Breast epithelium (tissue), 4 donors: ENCODE data around the gene NEK11. TPM values are rescaled to one million over a fixed set of nuclear protein-coding genes. Genes with fewer than 3 reads are reported as not detected.

Experiments
- DNase-seq, 2 donors: peaks; one replicate each; pipeline ENCODE4 v3.0.0-alpha.2; 2019; ENCODE audit warnings: low spot score in 2 of 2
- H3K27ac ChIP-seq, 2 donors: fragments of 200-600 bp; sonication (generic) in 1 of 2; one replicate each; pipeline ENCODE4 v1.5.1; 2016 to 2019; ENCODE audit warnings: mild to moderate bottlenecking in 1 of 2
- H3K27me3 ChIP-seq, 2 donors: fragments of 200-600 bp; sonication (generic) in 1 of 2; one replicate each; pipeline versions ENCODE4 v1.5.1 to v1.6.0; 2017 to 2019; ENCODE audit warnings: control low read depth in 1 of 2, mild to moderate bottlenecking in 1 of 2
- H3K36me3 ChIP-seq: fragments of 200-600 bp; one replicate; pipeline ENCODE4 v1.5.1; 2019
- H3K4me1 ChIP-seq, 2 donors: fragments of 200-600 bp; sonication (generic); one replicate each; pipeline ENCODE4 v1.5.1; 2016 to 2019; ENCODE audit warnings: control low read depth in 1 of 2
- H3K4me3 ChIP-seq, 3 donors: fragments of 200-600 bp; sonication (generic); 1 replicate in 2 of 3; 2 replicates in 1 of 3; pipeline ENCODE4 v1.5.1; 2016 to 2019; ENCODE audit warnings: mild to moderate bottlenecking in 3 of 3, moderate library complexity in 2 of 3
- H3K9me3 ChIP-seq, 2 donors: fragments of 200-600 bp; sonication (generic) in 1 of 2; one replicate each; pipeline ENCODE4 v1.5.1; 2016 to 2019; ENCODE audit warnings: control low read depth in 1 of 2
- CTCF ChIP-seq, 3 donors: fragments of 450-650 bp; IDR thresholded peaks; one replicate each; pipeline ENCODE4 v1.5.1; 2016 to 2017; ENCODE audit warnings: antibody characterized with exemption in 3 of 3, mild to moderate bottlenecking in 3 of 3, moderate library complexity in 3 of 3
- POLR2A ChIP-seq: fragments of 450-650 bp; IDR thresholded peaks from one replicate; pipeline ENCODE4 v1.6.1; 2016; ENCODE audit warnings: antibody characterized with exemption, mild to moderate bottlenecking, moderate library complexity
- POLR2AphosphoS5 ChIP-seq, 3 donors: sonication (generic); formaldehyde crosslinking; IDR thresholded peaks; one replicate each; pipeline ENCODE4 v1.6.1; 2017; ENCODE audit warnings: antibody characterized with exemption in 3 of 3
- intact Hi-C: fragments of 100-400 bp; cut with DNase I; formaldehyde crosslinking; loops from one replicate; pipeline ENCODE4 v1.15.1; 2023; ENCODE audit warnings: low total_unique reads
- total RNA-seq, 3 donors: library from RNA; depleted of rRNA; stranded (reverse); fragments of >200 nt; gene quantifications; one replicate each; pipeline ENCODE4 v1.1.0, GENCODE V29; 2016

Gene NEK11
- total RNA-seq, 3 donors from 2014 or later: 7.4 to 18.3 (median 16.4) TPM

DNA sequence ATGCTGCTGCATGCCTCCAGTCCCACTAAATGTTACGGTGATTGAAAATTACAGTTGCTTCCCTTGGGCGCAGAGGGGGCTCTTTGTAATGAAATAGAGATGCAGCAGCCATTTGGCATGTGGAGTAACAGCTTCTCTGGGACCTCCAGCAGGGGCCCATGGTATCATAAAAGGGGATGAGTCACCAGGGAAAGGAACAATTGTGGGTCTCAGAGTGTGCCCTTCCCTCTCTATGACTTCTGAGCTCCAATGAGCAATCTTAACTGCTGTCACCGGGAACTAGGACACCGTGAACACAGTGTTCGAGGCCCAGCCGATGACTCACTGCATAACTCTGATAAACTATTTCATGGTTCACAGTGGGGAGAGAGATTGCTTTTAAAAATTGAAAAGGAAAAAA is 190.1 kb downstream of the NEK11 start:
- H3K27ac ChIP-seq: no peak overlapping the region
- H3K4me1 ChIP-seq: no peaks in the 10 kb centered on the region
- no peak for DNase-seq
- H3K9me3 ChIP-seq: no peaks in the 10 kb centered on the region
- H3K27me3 ChIP-seq: no peaks in the 10 kb centered on the region
- H3K36me3 ChIP-seq: no peaks in the 10 kb centered on the region
- TF ChIP-seq CTCF (IDR thresholded peaks at IDR 0.05) (no peak), POLR2AphosphoS5 (IDR thresholded peaks at IDR 0.05) (no peak), POLR2A (no peak)
- no peak overlapping the region for H3K4me3 ChIP-seq
- intact Hi-C loops: no loop called here

DNA sequence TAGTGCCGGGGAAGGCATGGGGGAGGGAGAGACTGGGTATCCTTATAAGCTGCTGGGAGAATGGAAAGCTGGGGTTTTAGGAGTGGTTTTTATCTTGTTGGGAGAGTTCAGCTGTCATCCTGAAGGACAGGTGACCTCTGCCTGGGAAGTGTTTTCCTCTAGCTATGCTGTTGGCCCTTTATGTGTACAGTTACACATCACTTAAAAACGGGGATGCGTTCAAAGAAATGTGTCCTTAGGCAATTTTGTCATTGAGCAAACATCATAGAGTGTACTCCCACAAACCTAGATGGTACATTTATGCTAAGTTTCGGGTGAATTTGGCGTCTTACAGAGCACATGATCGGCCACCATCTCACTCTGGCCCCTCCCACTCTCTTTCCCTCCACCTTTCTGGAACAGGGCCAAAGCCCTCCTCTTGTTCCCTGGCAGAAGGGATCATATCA is 190.6 kb downstream of the NEK11 start:
- H3K36me3 ChIP-seq: no peaks in the 10 kb centered on the region
- H3K27me3 ChIP-seq: no peaks in the 10 kb centered on the region
- H3K27ac ChIP-seq: no peak overlapping the region
- TF ChIP-seq POLR2AphosphoS5 (IDR thresholded peaks at IDR 0.05): no peak
- no peak for TF ChIP-seq POLR2A
- TF ChIP-seq CTCF (IDR thresholded peaks at IDR 0.05): no peak
- H3K4me1 ChIP-seq: no peaks in the 10 kb centered on the region
- no peak for DNase-seq
- no peaks in the 10 kb centered on the region for H3K9me3 ChIP-seq
- H3K4me3 ChIP-seq: no peak overlapping the region
- intact Hi-C loops: no loop called here

DNA sequence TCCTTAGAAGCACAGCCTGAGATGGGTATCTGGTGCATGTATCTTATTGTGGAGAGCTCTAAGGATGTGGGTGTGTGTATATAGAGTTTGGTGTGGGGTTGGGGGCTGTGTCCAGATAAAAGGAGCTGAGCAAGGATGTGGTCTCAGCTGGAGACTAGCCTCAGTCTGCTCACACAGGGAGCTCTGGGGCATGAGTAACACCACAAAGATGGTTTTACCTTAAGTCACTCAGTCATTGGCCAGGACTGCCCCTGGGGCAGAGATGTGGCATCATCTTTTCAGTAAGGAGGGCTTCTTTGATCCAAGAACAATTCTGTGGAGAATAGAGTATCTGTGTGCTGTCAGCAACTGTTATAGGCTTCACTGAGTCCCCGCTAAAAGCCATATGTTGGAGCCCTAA is 191.5 kb downstream of the NEK11 start:
- TF ChIP-seq CTCF (IDR thresholded peaks at IDR 0.05) (no peak), POLR2A (no peak), POLR2AphosphoS5 (IDR thresholded peaks at IDR 0.05) (no peak)
- no peaks in the 10 kb centered on the region for H3K9me3 ChIP-seq
- DNase-seq: no peak
- intact Hi-C loops: no loop called here
- no peak overlapping the region for H3K27ac ChIP-seq
- H3K27me3 ChIP-seq: no peaks in the 10 kb centered on the region
- no peaks in the 10 kb centered on the region for H3K4me1 ChIP-seq
- H3K4me3 ChIP-seq: no peak overlapping the region
- no peaks in the 10 kb centered on the region for H3K36me3 ChIP-seq

DNA sequence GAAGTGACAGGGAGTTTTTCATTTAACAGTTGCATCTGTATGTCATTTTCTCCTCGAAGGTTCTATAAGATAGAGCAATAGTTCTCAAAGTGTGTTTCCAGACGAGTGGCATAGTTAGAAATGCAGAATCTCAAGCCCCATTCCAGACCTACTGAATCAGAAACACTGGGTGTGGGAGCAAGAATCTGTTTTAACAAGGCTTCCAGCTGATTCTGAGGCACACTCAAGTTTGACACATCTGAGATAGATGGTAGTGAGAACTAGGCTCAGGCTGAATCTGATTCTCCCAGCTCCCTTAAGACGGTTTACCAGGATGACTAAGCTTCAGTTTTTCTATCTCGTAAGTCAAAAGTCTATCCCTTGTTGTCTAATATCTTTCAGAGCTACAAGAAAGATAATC is 195.1 kb downstream of the NEK11 start:
- no peak for DNase-seq
- Histone ChIP-seq H3K27ac (no peak overlapping the region), H3K4me1 (no peaks in the 10 kb centered on the region), H3K4me3 (no peak overlapping the region), H3K27me3 (no peaks in the 10 kb centered on the region), H3K36me3 (no peaks in the 10 kb centered on the region), H3K9me3 (no peaks in the 10 kb centered on the region)
- TF ChIP-seq POLR2AphosphoS5 (IDR thresholded peaks at IDR 0.05) (no peak), POLR2A (no peak), CTCF (IDR thresholded peaks at IDR 0.05) (no peak)
- intact Hi-C loops: no loop called here

DNA sequence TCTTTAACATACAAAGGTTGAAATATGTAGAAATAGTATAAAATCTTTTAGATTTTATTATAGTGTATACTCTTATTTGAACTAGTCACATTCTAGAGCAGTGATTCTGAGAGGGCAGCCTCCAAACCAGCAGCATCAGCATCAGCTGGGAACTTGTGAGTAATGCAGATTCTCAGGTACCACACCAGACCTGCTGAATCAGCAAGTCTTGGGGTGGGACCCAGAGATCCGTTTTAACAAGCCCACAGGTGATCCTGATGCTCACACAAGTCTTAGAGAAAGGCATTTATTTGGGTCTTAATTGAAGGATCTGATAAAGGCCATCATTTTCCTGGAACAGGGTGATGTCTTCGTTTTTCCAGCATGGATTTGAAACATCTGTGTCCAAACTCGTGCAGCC is 195.9 kb downstream of the NEK11 start:
- intact Hi-C loops: no loop called here

More for the DNA sequence above, 195.9 kb downstream of the NEK11 start:
- Histone ChIP-seq H3K36me3 (no peaks in the 10 kb centered on the region), H3K27ac (no peak overlapping the region), H3K27me3 (no peaks in the 10 kb centered on the region), H3K9me3 (no peaks in the 10 kb centered on the region), H3K4me3 (no peak overlapping the region), H3K4me1 (no peaks in the 10 kb centered on the region)
- no peak for DNase-seq
- no peak for TF ChIP-seq CTCF (IDR thresholded peaks at IDR 0.05)
- TF ChIP-seq POLR2A: no peak
- no peak for TF ChIP-seq POLR2AphosphoS5 (IDR thresholded peaks at IDR 0.05)
